ENCODE measurements around the gene RELN.

GRCh38 chr7:103439661-103440060 is 549.8 kb downstream of the RELN start:
- no peak for TF ChIP-seq CTCF (IDR thresholded peaks at IDR 0.05)
- TF ChIP-seq POLR2A (IDR thresholded peaks at IDR 0.05), result no peak

All from heart left ventricle (tissue), 13 donors.